Mucosa of rectum (tissue), 2 donors: Measurements from ENCODE around the gene PRRT3.

Source experiments
- H3K27ac ChIP-seq, 2 donors: one replicate each; pipeline ENCODE4 v1.7.0; 2013; ENCODE audit warnings: inconsistent platforms in 2 of 2, low read depth in 2 of 2, low read length in 2 of 2
- H3K27me3 ChIP-seq, 2 donors: one replicate each; pipeline ENCODE4 v1.7.0; 2013; ENCODE audit warnings: low read length in 2 of 2; ENCODE audit not compliant: control insufficient read depth in 2 of 2, insufficient read depth in 2 of 2
- H3K36me3 ChIP-seq, 2 donors: one replicate each; pipeline ENCODE4 v1.7.0; 2013; ENCODE audit warnings: low read length in 2 of 2; ENCODE audit not compliant: control insufficient read depth in 2 of 2, insufficient read depth in 2 of 2
- H3K4me1 ChIP-seq, 2 donors: one replicate each; pipeline ENCODE4 v1.7.0; 2013; ENCODE audit warnings: low read length in 2 of 2, mild to moderate bottlenecking in 1 of 2; ENCODE audit not compliant: control insufficient read depth in 2 of 2, insufficient read depth in 2 of 2
- H3K4me3 ChIP-seq, 2 donors: one replicate each; pipeline ENCODE4 v1.7.0; 2013; ENCODE audit warnings: low read length in 2 of 2
- H3K9ac ChIP-seq, 2 donors: one replicate each; pipeline ENCODE4 v1.7.0; 2013; ENCODE audit warnings: low read length in 2 of 2, low read depth in 1 of 2, mild to moderate bottlenecking in 1 of 2
- H3K9me3 ChIP-seq, 2 donors: one replicate each; pipeline ENCODE4 v1.7.0; 2013; ENCODE audit warnings: low read length in 2 of 2; ENCODE audit not compliant: control insufficient read depth in 2 of 2
- donor health status: healthy.
- donor health status: Normal muscosa, but diverticular disease.

Gene PRRT3

DNA sequence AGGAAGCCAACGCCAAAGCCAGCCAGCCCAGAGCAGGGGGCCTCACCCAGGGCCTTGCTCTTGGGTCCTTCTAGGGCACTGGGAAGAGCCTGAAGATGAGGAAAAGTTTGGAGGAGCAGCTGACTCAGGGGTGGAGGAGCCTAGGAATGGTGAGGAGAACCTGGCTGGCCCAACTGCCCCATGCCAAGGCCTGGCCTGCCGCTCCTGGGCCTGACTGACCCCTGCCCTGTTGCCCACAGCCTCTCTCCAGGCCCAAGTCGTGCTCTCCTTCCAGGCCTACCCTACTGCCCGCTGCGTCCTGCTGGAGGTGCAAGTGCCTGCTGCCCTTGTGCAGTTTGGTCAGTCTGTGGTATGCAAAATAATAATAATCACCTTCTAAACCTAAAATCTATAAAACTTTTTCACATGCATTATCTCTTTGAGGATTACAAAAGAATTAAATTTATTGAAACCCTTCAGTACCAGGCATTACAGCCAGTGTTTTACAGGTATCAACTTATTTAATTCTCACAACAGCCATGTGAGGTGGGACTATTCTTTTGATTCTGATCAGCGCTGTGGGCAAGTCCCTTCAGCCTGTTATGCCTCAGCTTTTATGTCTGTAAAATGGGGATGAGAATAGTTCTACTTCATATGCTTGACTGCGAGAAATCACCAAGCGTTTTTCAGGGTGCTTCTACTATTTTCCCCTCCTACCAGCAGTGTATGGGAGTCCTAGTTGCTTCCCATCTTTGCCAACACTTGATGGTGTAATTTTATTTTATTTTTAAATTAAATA is 33.8 kb downstream of the PRRT3 start:
- Histone ChIP-seq H3K27me3 (no peaks in the 10 kb centered on the region), H3K4me3 (no peak overlapping the region), H3K36me3 (no peaks in the 10 kb centered on the region), H3K27ac (no peak overlapping the region), H3K9ac (no peak overlapping the region), H3K4me1 (peaks cover 33 to 34% of the 10 kb centered on the region in 2 donors), H3K9me3 (no peaks in the 10 kb centered on the region)

DNA sequence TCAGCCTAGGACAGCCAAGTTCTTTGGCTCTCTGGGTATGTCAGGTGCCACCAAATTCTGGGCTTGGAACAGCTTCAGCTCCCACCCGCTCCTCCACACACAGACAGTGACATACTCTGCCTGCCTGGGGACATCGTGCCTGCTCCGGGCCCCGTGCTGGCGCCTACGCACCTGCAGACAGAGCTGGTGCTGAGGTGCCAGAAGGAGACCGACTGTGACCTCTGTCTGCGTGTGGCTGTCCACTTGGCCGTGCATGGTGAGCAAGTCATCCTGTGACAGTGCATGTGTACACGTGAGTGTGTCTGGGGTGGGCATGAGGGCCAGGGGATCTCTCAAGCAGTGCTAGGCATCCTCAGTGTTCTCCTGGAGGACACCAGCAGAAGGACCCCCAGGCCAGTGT is 34.4 kb downstream of the PRRT3 start:
- Histone ChIP-seq H3K27ac (no peak overlapping the region), H3K27me3 (no peaks in the 10 kb centered on the region), H3K9ac (peak overlapping the region; percentile 41 to 68), H3K36me3 (no peaks in the 10 kb centered on the region), H3K9me3 (no peaks in the 10 kb centered on the region), H3K4me1 (peaks cover 33 to 35% of the 10 kb centered on the region in 2 donors), H3K4me3 (peak overlapping the region; percentile 78 to 81)

DNA sequence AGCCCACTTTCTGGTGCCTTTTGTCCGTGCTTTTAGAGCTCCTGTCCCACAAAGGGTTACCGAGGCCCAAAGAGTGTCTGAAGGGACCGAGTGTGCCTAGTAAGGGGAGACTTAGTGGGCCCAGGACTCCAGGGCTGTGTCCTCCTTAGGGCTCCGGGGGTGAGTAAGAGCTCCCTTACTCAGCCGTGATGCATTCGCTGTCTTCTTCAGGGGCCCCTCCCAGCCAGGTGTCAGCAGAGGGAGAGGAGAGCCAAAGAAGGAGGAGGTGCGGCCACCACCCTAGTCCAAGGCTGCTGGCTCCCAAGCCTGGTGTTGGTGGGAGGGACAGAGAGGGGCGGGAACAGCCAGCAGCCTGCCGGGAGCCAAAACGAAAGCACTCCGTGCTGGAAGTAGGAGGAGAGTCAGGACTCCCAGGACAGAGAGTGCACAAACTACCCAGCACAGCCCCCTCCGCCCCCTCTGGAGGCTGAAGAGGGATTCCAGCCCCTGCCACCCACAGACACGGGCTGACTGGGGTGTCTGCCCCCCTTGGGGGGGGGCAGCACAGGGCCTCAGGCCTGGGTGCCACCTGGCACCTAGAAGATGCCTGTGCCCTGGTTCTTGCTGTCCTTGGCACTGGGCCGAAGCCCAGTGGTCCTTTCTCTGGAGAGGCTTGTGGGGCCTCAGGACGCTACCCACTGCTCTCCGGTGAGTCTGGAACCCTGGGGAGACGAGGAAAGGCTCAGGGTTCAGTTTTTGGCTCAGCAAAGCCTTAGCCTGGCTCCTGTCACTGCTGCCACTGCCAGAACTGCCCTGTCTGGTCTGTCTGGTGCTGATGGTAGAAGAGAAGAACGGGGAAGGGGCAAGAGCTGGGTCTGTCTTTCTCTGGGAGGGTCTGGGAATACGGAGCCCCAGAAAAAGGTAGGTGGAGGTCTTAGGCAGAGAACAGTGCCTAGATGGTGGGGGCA is 35.2 kb downstream of the PRRT3 start, which contains the start of gene IL17RC:
Gene IL17RC, plus strand, starts transcription at position 365 of the 947 bp plus-strand sequence. Its CDS starts 218 bp downstream, at position 583.
- Histone ChIP-seq H3K9me3 (no peaks in the 10 kb centered on the region), H3K27ac (peak within 1 kb of the TSS; percentile 92 to 93), H3K27me3 (no peaks in the 10 kb centered on the region), H3K4me3 (peak within 1 kb of the TSS; percentile 78 to 81), H3K36me3 (peaks cover 3 to 7% of the 10 kb centered on the region in 2 donors), H3K4me1 (peaks cover 33 to 35% of the 10 kb centered on the region in 2 donors), H3K9ac (peak within 1 kb of the TSS; percentile 77 to 80)

- Histone ChIP-seq H3K27me3 (no peaks in the 10 kb centered on the region), H3K27ac (peak overlapping the region; percentile 92 to 93), H3K4me1 (peaks cover 33 to 35% of the 10 kb centered on the region in 2 donors), H3K9ac (peak overlapping the region; percentile 72 to 80), H3K4me3 (peak overlapping the region; percentile 78 to 81), H3K9me3 (no peaks in the 10 kb centered on the region), H3K36me3 (peaks cover 9 to 12% of the 10 kb centered on the region in 2 donors)
Observed at GRCh38 chr3:9916346-9916733, 35.9 kb downstream of the PRRT3 start.

GRCh38 chr3:9915254-9916141 is 36.7 kb downstream of the PRRT3 start:
- H3K9ac ChIP-seq, result peak overlapping the region; percentile 65 to 77
- H3K4me3 ChIP-seq, result peak overlapping the region; percentile 72 to 73
- H3K27me3 ChIP-seq, result no peaks in the 10 kb centered on the region
- H3K4me1 ChIP-seq, result peaks cover 33 to 35% of the 10 kb centered on the region in 2 donors
- H3K27ac ChIP-seq, result peak overlapping the region; percentile 86 to 93
- peaks cover 13 to 15% of the 10 kb centered on the region in 2 donors for H3K36me3 ChIP-seq
- no peaks in the 10 kb centered on the region for H3K9me3 ChIP-seq

GRCh38 chr3:9914559-9915253 is 37.5 kb downstream of the PRRT3 start:
- Histone ChIP-seq H3K9ac (peak overlapping the region; percentile 32 to 77), H3K27me3 (no peaks in the 10 kb centered on the region), H3K9me3 (no peaks in the 10 kb centered on the region), H3K4me3 (peak overlapping the region; percentile 44 to 73), H3K4me1 (peaks cover 33 to 35% of the 10 kb centered on the region in 2 donors), H3K27ac (peak overlapping the region; percentile 86 to 93), H3K36me3 (peaks cover 13 to 15% of the 10 kb centered on the region in 2 donors)

- Histone ChIP-seq H3K9me3 (no peaks in the 10 kb centered on the region), H3K9ac (peak overlapping the region; percentile 10 to 77), H3K4me3 (no peak overlapping the region), H3K4me1 (peaks cover 33 to 35% of the 10 kb centered on the region in 2 donors), H3K27ac (no peak overlapping the region), H3K36me3 (peaks cover 13 to 17% of the 10 kb centered on the region in 2 donors), H3K27me3 (no peaks in the 10 kb centered on the region)
Observed at GRCh38 chr3:9914011-9914410, 38.2 kb downstream of the PRRT3 start.

GRCh38 chr3:9913601-9914000 is 38.6 kb downstream of the PRRT3 start:
- peaks cover 33 to 35% of the 10 kb centered on the region in 2 donors for H3K4me1 ChIP-seq
- no peaks in the 10 kb centered on the region for H3K9me3 ChIP-seq
- H3K36me3 ChIP-seq, result peaks cover 16 to 21% of the 10 kb centered on the region in 2 donors
- no peak overlapping the region for H3K27ac ChIP-seq
- H3K27me3 ChIP-seq, result no peaks in the 10 kb centered on the region
- peak overlapping the region in 1 of 2 donors; percentile 10 for H3K9ac ChIP-seq
- H3K4me3 ChIP-seq, result no peak overlapping the region
